Stimulated activated CD8-positive, alpha-beta memory T cell treated with anti-CD3 and anti-CD28 coated beads, Interleukin-4, amount 100 ng/mL, for 1 hour (primary cell): Measurements from ENCODE around the gene MAGEF1.

ENCODE experiments used
- DNase-seq, 2 donors: peaks; one replicate each; pipeline ENCODE4 v3.0.0-alpha.2; 2020; ENCODE audit warnings: low read depth in 2 of 2, low spot score in 1 of 2

MAGEF1 gene

DNA sequence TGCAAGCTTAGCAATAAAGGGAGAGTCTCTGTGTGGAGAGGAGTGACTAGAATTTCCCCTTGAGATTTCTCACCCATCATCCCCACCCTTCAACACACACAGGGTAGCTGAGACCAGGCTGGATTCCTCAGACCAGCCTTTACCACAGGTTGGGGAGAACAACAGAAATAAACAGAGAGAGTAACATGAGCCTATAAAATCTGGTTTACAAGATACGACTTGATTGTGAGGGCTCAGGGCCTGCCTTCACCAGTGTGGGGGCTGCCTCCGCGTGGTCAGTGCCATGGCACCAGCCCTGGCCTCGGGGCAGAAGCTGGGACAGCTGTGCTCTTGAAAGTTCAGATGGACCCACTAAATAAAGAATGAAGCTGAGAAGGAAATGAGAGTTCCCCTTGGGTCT, 14.6 kb upstream of the MAGEF1 start:
- DNase-seq, result no peak

DNA sequence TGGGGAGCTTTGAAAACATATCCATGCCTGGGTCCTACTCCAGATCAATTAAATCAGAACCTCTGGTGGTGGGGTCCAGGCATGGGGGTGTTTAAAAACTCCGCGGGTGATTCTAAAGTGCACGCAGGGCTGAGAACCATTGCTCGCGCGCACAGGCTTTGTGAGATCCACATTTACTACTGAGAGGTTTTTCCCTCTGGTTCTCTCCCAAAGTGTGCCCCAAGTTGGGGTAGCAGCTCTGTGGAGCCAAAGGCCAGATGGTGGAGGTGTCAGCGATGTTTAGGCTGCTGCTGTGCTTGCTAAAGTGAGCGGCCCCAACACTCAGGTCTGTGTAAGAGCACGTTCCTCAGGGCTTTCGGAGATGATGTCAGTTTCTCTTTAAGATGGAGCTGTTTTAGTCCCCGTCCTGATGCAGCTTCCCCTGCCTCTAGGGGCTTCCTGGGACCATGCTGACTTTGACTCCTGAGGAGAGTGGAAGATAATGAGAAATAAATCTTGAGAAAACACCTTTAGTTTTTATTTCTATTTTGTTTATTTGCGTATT, 13.4 kb upstream of the MAGEF1 start:
- no peak for DNase-seq

DNA sequence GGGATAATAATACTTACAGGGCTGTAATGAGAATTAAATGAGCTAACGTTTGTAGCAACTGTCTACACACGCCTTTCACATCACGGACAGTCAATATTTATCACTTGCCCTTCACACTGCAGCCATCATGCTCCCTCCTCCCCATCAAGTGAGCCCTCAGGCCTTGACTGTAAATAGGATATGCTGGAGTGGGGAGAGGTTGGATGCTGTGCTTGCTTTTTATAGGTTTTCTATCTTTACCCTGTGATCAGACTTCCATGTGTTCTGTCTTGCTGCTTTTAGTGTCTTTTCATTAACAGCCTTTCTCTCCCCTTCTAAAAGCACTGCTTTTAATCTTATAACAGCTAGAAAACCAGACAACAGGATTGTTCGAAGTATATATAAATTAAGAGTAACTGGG, 12.8 kb upstream of the MAGEF1 start:
- DNase-seq, result no peak

DNA sequence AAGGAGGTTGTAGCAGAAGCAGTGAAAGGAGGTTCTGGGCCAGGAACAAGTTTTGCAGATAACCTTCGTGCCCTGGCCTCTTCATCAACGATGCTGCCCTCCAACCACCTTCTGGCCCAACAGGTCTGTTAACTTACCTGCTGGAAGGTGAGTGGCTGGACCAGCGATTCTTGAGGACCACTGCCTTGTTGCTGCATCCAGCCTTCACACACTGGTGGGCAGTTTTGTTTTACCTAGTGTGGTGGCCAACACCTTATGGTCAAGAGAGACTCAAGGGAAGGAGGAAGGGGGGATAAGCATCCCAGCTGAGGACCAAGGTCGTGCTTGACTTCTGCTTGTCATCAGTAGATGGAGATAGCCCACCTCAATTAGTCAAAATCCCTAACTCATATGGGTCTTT, 7.8 kb upstream of the MAGEF1 start:
- DNase-seq, result no peak

DNA sequence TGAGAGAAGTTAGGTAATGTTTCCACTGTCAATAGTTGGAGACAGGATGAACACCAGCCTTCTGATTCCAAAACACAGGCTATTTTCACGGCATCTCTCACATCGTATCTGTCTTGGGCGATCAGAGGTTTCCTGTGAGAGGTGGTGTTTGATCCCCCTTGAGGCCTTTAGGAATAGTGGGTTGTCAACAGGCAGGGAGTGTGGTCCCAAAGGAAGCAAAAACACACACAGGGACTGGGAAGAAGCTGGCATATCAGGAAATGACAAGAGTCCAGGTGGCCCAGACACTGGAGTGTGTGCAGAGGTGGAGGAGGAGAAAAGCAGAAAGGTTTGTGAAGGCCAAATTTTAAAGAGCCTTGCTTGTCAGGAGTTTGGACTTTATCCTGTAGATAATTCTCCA, 6.6 kb upstream of the MAGEF1 start:
- DNase-seq, result no peak

DNA sequence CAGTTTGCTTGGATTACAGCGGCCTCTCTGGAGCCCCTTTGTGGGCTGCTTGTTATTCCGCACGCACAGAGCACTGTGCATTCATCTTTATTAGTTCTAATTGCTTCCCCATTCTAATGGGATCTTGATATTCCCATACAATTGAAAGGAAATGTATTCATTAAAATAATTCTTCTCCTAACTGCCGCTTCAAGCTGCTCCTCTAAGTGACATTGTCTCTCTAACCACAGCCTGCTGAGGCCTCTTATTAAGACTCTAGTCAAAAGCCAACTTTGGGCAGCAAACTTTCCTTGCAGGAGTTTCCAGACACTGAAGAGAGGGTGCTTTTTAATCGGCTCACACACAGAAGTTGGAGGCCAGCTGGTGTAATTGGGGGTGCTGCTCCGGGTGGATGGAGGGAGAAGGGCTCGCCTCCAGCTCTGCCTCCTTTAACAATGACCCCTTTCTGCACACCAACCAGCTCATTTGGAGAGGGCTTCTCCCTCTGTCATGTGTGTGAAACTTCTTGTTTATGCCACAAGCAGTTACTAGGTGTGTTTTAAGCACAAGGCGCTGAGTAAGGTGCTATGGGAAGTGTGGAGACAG, 5.6 kb upstream of the MAGEF1 start:
- DNase-seq, result no peak

DNA sequence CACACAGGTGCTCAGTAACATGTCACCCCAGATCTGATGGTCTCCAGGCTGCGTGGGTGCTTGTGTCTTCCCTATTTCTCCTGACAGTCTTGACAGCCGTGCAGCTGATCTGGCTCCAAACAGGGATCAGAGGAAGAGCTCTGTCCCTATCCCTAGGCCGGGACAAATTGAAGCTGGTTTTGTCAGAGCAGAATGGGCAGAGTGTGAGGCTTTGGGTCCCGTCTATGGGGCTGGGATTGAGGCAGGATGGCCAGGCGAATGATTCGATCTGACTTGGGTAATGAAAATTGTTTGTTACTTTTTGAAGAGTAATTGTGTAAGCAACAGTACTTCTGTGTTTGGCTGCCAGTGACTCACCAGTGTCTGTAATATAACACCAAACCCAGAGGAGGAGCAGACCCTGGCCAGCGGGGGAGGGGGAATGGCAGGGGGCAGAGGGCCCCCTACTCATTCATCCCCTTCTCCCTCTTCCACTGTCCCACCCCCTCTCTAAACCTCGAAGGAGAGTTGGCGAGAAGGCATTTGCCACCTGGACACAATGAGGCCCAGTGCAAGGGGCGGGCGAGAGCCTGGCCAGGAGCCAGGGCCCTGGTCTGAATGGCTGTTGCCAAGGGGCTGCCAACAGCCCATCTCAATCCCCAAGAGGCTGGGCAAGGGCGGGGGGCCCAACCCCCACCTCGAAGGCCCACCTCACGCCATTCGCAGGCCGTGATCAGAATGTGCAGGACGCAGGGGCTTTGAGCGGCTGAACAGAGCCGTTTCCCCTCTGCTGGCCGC, 4.9 kb upstream of the MAGEF1 start:
- DNase-seq, result no peak

DNA sequence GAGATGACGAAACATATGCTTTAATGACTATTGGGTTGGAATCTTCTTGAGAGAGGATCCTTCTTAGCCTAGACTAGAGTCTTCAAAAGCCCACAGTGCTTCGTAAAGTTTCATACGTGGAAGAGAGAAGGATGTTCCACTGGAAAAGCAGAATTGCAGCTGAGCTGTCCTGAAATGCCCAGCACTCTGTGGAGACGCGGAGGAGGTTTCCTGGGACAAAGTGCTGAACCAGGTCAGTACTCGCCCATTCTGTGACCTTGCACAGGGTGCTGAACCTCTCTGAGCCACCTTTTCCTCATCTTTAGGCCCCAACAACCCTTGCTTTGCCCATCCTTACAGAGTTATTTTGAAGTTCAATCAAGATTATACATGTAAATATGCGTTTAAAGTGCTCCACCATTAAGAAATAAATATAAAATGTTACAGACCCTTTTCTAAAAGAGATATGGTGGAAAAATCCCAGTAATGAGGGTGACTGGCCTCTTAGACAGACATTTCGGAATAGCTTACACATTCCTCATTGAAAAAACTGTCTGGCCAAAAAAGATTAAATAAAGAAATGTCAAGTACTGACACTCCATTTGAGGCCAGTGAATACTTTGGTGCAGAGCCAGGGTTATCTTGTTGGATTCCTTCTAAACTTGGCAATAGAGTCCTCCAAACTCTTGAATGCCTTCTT, 4.2 kb upstream of the MAGEF1 start:
- no peak for DNase-seq

DNA sequence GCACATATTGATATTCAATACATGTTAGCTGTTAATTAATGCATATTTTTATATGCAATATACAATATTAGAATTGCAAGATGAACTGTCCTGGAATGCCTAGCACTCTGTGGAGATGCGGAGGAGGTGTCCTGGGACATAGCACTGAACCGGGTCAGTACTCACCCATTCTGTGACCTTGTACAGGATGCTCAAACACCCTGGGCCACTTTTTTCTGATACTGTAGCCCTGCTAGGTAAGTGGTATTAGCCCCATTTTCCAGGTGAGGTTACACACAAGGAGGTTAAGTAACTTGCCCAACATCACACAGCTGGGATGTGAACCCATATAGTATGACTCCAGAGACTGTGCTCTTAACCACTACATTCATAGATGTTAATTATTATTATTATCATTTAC, 1.7 kb upstream of the MAGEF1 start:
- DNase-seq, result no peak

DNA sequence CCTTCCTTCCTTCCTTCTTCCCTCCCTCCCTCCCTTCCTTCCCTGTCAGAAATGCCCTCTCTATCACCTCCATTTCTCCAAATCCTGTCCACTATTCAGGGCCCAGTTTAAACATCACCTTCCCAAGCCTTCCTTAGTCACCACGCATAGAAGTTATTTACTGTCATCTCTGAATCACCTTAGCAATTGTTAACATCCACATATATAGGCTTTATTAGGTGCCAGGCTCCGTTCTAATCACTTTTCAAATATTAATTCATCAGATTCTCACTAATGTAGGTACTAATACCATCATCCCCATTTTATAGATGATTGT, 1.1 kb upstream of the MAGEF1 start:
- DNase-seq, result no peak

DNA sequence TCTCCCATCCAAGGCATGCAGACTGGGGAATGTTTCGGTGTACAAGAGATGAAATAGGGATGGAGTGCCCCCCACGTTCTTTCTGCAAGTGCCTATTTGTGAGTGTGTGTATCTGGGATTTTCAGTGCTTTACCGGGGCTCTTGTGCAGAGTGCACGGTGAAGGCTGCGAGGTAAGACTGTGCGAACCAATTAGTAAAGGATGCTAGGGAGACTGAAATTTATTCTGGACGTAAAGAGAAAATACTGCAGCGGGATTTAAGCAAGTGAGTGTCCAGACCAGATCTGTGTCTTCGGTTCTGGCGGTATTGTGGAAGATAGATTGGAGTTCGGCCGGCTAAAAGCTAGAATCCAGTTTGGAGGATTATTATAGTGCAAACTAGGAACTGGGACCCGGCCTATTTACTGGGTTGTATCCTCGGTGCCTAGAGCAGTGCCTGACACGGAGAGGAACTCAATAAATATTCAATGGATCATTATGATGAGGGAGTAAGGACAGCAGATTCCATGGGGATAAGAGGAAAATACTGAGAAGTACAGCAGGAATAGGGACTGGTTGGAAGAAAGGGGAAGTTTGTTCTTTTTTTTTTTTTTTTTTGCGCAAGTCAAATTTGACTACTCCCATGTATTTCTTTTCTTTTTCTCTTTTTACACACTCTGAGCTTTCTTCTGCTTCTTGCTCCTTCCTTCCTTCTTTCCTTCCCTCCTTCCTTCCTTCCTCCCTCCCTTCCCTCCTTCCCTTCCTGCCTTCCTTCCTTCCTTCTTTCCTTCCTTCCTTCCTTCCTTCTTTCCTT, 580 bp upstream of the MAGEF1 start:
- no peak for DNase-seq

DNA sequence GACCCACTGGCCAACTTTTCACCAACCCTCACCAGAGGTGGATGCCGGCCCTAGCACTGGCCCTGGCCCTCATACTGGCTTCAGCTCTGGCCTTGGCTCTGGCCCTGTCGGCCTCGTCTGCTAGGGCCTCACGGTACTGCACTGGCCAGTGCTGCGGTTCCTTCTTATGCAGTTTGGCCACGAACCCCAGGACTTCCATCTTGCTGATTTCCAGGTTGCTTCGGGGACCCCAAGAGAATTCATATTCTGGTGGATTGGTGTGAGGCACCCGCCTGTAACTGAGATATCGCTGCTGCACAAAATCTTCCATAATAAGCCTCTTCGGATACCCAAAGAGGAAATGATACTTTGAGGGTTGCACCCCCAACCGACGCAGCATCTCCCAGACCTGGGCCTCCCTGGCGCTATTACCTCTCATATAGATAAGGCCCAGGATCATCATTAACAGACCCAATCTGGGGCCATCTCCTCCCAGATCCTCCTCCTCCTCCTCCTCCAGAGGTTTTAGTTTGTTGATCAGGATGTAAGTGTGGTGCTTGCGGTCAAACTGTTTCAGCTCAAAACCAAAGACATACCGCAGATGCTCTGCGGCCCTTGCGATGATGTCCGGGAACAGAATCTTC, 883 bp downstream of the MAGEF1 start:
- no peak for DNase-seq

DNA sequence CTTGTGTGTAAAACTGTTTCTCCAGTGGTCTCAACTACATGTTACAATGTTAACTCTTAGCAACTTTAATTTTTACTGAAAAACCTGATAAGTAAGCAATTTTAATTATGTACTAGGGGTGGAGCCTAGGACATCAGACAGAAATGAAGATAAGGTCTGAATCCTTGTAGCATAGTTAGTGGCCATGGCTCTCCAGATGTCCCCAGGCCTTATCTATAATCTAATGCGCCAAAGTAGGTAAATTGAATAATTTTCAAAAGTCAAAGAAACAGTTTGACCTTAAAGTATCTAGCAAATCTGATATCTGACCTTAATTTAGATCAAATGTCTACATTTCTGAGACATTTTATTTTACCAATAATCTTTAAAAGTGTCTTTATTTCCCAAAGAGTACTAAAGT, 8.2 kb downstream of the MAGEF1 start:
- no peak for DNase-seq

DNA sequence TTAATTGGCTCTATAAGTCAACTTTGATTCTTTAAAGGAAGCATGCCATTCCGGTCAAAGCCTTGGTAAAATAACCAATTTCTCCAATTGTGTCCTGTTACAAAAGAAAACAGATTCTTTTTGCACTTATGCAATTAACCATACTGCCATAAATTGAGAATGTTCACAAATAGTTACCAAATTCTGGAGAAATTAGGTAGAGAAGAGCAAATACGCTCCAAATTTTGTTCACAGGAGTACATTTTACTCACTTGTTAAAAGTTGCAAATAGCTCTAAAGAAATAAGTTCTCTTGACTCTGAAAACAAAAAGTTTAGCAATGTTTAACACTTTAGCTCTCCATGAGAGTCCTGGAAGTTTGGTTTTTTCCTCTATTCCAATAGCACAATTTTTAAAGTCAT, 11.1 kb downstream of the MAGEF1 start:
- no peak for DNase-seq

DNA sequence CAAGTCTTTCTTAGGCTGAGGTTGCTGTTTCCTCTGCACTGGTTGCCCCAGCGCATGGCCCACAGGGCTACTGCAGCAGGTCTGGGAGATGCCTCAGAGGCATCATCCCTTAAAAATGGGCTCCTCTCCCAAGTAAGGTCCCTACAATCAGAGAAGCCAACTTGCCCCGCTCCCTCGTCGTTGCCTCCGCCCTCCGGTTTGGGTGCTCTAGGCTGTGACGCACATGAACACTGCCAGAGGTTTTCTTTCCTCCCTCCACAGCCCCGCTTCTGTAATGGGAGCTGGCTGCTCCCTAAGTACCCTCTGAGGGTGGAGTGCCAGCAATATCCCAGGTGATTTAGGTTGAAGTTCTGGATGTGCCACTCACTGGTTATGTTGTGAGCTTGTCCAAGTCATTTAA, 14.0 kb downstream of the MAGEF1 start:
- DNase-seq, result no peak

DNA sequence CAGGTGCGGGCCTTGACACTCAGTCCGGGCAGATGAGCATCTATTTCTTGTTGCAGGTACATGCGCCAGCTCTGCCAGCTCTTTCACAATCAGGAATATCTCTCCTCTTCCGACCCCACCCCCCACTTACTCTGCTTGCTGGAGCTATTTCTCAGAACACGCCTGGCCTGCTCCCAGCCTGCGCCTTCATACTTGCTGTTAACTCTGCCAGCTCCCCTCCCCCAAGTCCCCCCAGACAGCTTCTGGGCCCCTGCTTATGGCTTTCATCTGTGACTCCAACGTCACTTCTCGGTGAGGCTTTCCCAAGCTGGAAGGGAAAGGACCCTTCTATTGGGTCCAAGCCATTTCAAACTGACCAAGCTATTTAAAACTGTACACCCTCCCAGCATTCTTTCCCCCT, 15.2 kb downstream of the MAGEF1 start:
- no peak for DNase-seq

DNA sequence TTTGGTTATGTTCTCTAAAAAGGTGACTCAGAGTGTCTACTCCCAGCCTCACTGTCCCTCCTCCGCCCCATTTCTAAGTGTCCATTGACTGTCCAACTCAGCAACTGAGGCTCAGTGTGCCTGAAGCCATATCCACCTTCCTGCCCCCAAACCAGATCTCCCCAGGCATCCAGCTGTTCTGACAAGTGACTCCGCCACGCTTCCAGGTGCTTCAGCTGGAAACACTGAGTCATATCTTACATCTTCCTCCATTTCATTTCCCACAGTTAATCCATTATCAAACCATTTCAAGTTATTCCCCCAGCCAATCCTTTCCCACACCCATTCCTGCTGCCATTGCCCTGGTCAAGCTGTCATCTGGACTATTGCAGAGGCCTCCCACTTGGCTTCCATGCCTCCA, 17.1 kb downstream of the MAGEF1 start:
- no peak for DNase-seq

DNA sequence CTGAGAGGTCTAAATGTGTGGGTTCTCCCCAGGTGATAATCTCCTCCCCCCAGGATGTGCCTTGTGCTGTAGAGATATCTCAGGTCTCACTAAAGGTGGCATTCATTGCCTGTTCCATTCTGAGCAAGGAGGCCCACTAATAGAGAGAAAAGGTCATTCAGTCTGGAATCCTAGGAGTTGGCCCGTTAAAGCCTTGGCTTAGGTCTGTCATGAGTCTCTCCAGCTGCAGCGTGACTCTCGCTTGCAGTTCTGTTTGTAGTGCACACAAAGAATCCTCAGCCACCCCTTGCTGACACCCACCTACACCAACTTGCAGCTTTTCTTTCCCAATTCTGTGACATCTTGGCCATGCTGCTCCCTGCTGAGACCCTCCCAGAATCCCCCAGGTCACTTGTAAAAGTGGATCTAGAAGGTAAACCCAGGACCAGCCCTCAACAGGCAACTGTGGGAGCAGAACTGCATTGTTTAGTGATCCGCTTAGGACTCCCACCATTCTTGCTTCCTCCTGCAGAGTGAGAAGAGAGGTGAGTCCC, 17.7 kb downstream of the MAGEF1 start:
- DNase-seq, result no peak

DNA sequence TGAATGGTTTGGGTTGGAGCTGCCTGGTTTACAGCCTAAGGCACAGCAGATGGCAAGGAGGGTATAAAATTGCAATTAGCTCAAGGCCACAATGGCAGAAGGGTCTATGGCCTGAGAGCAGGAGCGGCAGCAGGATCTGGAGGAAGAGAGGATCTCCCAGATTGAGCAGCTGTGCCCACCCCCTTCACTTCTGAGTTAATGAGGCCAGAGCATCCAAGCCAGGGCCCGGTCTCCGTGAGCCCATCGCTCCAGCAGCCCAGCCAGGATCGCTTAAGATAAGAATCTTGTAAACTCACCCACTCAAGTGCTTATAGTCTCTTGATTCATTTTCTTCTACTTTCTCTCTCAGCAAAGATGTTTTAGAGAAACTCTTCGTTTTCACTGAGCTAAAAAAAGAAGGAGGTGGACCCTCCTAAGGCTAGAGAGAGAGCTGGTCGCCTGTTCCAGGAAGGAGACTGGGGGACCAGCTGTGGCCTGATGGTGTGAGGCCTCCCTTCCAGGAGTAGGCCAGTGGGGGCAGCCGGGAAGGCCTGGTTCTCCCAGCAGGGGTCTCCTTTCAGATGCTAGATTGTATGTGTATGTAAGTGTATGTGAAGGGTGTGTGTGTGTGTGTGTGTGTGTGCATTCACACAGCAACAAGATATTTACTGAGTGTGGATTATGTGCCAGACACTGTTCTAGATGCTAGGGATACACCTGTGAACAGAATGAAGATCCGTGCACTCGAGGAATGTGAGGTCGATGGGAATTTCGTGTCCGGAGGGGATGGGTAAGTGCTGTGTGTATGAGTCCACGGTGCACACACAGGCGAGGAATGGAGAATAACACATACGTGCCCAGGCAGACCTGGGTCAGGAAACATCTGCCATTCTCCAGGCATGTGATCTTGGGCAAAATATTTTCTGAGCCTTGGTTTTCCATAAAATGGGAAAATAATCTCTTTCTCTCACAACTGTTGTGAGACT, 18.6 kb downstream of the MAGEF1 start:
- DNase-seq, result no peak
